RPMI7951 (cell line): Measurements from ENCODE around the gene HS6ST3. TPM values are rescaled to one million over a fixed set of nuclear protein-coding genes. Genes with fewer than 3 reads are reported as not detected.
A peak's percentile ranks its signal among the peaks of the same experiment; 100 is the strongest.

Experiments
- DNase-seq: peaks from one replicate; pipeline ENCODE4 v3.0.0-alpha.2; 2012; ENCODE audit warnings: low read depth
- total RNA-seq: library from RNA; depleted of rRNA; stranded (reverse); fragments of >200 nt; shearing (Covaris generic); gene quantifications from 2 replicates; pipeline ENCODE4 v1.2.3, GENCODE V29; 2014

The HS6ST3 gene
- total RNA-seq, 1 experiment from 2014 or later: not detected

DNA sequence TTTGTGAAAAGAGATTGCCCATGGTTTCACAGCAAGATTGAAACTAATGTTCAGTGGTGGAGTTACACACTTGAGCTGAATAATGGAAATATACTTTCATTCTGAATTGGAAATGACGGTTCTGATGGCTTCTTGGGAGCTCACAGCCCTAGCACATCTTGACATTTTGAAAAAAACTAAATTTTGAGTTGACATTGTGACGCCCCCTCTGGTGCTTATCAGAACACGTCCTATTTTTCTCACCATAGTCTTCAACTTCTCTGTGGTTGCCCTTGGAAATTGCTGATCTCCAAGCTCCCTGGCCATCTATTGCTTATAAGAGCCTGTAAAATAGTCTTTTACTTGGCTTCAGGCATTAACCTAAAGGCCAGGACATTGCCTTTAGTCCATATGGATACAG, 702.3 kb downstream of the HS6ST3 start:
- DNase-seq: no peak

DNA sequence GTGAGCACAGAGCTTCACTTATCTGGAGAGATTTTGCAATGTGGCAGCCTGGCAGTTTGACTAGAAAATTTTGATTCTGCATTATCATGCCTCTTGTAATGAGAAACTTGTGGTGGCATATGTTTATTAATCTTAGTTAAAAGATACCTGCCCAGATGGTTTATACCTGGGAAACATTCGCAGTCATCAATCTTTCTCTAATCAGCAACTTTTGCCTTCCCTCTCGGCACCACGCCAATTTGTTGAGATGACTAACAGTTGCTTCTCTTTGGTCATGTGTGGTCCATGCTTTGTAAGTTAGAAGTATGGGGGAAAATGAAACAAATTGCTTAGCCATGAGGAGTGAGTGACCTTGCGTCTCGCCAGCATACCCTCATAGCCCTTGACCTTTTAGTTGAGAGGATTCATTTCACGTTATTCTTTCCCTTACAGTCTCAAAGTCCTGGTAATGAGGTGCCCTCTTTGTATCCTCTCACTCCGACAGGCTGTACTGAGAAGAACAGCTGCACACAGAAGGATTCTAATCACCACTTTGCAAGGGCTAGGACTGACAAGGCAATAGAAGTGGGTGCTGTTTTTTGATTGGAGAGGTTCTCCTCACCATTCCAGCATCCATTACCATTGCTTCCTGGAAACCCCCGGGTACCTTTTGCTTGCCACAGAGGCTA, 703.0 kb downstream of the HS6ST3 start:
- no peak for DNase-seq

DNA sequence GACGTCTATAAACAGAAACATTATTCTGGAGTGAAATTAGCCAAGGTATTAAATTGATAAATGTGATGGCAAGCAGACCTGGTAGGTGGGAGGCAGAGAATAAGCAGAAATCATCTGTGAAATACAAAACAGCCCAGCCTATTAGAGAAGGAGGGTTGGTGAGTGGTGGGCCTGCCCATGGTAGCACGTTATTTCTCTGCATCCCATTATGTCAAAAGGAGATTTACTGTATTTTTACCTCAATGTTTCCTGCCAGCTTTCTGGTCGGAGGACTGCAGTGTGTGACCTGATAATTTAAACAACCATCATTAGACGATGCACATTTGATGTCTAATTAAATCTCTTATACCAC, 703.5 kb downstream of the HS6ST3 start:
- no peak for DNase-seq

DNA sequence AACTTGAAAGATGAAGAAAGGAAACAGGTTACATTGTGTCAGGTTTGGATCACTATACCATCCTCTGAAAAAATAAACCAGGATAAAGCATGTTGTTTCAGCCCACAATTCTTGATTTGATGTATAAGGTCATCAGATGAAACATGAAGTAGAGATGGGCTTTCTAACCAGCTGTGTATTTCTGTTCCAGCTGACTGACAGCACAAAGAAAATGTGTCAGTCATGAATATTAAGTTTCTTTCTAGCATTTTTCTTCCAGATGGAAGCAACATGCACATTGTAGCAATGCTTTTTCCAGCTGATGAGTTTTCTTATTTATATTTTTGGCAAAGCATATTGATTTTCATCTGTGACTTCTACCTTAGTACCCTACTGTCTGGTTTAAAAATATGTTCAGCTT, 704.8 kb downstream of the HS6ST3 start:
- no peak for DNase-seq

DNA sequence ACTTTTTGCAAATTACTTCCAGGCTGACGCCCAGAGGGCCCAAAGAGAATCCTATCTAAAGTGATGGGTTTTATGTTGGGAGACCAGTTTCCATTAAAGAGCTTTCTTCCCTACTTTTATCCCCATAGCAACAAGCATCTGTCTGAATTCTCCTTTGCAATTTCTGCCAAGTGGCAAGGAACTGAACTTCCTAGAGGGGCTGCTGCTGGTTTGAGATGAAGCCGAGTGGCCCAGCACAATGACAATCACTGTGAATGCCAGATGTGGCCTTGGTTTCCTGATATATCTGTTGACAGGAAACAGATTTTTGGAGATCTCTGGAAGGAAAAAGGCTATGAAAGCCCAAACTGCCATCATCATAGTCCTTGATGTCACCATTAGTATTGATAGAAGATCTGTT, 705.8 kb downstream of the HS6ST3 start:
- no peak for DNase-seq

DNA sequence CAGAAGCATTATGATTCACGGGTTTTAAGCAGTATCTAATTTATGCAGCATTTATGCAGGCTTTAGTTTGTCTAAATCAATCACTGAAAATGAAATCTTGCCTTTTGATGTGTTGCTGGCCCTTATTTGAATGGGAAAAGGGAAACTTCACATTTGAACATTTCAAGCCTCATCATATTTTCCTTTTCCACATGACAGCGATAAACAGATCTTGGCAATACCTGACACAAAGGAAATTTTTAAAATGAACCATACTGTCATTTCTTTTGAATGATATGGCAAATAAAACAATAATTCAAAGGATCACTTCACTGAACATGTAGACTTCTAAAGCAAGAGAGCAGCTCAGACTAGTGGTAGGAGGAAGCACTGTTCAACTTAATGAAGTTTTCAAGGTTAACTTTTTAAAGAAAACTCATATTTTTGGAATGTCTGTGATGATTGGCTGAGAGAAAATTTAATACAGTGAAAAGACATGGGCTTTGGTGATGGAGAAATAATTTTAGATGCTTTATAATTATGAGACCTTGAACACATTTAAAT, 706.3 kb downstream of the HS6ST3 start:
- DNase-seq: no peak

DNA sequence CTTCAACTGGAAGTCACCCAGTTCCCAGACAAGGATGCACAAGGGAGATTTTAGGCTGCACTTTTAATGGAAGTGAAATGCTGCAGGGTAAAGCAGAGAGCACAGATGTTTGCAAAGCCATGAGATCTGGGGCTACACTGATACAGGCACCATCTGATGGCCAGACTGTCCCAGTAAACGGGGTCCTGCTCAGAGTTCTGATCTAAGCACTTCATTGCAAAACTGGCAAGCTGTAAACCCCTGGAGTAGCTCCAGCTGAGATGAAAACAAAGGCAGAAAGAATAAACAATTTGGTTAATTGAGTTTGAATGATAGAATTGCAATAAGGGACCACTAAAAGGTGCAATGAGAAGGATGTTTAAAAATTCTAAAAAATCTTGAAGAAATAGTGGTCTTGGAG, 707.2 kb downstream of the HS6ST3 start:
- no peak for DNase-seq

DNA sequence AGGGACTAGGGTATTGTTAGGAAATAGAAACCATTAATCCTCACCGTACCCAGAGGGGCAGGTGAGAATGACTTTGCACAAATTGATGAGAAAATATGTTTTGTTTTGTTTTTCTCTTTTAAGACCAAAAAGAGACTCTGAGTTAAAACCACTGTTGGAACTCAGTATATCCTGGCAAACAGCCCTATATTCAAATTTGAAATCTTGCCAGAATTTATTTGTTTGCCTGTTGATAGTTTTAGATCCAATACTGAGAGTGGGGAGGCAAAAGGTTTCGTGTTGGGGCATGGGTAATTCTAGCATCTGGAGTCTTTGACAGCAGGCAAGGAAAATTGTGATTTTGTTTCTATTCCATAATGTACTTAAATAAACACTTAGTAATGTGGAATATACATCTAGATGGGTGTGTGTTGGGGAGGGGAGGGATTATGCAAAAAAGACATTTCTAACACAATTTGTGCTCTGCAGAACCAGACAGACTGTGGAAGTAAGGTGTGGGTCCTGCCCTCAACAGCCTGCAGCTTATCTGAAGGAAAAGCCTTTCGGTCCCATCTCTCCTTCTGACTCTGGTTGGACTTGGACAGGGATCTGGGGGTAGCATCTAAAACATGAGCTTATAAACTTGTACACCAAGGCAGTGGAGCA, 713.7 kb downstream of the HS6ST3 start:
- DNase-seq: no peak

DNA sequence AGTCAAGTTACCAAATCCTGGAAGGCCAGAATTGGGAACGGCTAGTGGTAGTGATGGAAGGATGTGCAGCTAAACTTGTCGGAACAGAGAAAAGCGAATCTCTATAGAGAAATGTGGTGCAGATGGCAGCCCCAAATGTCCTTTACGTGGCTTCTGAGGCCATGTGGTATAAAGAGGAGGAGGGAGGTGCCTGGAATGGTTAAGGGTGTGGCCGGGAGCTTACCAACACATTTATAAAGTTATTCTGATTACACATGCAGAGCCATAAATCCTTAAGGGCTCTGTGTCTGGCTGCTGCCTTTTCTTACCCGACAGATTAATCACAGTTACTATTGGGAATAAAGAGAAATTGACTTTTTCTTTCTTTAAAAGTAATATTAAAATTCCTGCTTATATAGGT, 714.3 kb downstream of the HS6ST3 start:
- no peak for DNase-seq

DNA sequence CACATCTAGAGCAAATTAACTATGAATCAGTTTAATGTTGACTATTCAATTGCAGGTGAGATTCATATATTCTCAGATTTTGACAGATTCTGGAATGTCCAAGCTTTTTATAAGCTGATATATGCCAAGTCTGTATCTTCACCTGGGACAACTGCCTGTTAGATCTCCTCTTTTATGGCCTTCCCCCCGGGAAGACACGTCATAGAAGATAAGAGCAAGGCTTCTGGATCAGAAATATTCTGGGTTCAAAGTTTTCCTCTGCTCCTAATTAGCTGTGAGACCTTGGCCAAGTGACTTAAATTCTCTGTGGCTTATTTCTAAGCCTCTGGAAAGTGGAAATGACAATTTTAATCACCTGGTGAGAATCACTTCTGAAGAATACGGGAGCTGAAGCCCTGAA, 716.8 kb downstream of the HS6ST3 start:
- no peak for DNase-seq

DNA sequence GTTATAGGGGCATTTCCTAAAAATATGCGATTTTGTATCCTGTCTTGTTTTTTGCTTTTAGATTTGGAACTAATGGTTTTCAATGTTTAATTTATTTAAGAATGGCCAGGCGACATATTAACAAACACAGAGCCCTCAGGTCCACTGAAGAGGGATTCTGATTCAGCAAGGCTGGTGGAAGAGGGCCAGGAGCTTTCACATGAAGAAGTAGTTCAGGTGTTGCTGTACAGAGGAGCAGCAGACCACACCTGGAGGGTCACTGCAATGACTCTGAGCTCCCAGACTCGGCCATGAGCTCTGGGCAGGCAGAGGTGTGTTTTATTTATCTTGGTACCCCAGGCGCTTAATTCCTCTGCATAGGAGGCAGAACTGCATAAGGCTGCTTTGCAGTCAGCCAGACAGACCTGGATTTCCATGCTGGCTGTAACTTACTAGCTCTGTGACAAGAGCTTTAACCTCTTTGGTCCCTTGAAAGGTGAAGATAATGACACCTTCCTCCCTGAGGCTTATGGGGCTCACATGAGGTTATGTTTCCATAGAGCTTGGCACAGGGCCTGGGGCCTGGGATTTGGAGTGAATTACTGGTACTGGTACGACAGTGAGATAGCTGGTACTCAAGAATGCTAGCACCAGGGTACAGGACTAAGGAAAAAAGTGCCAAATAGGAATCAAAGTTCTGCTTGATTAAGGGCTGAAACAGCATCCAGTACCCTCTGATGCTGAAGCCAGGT, 719.6 kb downstream of the HS6ST3 start:
- DNase-seq: no peak

DNA sequence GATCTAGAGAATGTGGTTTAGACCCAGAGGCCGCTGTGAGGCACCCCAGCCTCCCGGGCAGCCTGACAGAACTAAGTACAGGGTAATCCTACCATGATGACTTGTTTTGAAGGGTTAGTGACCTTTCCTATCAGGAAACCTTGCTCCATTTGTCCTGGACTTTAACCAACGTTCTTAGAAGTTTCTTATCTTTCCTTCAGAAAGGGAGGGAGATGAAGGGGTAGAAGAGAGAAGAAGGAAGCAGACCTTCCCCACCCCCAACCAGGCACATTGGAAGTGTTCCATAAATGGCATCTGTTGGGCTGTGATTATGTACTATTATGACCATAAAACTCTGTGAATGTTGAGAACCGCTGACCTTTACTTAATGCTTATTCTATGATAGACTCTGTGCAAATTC, 720.2 kb downstream of the HS6ST3 start:
- DNase-seq: no peak

DNA sequence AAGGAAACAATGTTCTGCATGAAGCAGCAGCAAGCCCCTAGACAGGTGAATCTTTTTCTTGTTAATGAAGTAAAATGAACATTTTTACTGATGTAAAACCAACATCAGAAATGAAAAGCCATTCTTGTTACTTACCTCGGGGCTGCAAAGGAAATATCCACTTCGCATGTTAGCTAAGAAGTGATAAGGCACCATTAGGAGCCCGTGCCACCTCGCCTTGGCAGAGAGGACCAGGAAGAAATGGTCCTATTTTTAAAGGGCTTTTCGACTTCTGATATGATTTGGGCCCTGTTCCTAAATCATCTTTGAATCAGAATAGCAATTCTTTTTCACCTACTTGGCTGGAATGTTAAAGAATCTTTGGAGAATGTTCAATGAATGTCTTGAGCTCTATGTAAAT, 721.1 kb downstream of the HS6ST3 start:
- DNase-seq: no peak

DNA sequence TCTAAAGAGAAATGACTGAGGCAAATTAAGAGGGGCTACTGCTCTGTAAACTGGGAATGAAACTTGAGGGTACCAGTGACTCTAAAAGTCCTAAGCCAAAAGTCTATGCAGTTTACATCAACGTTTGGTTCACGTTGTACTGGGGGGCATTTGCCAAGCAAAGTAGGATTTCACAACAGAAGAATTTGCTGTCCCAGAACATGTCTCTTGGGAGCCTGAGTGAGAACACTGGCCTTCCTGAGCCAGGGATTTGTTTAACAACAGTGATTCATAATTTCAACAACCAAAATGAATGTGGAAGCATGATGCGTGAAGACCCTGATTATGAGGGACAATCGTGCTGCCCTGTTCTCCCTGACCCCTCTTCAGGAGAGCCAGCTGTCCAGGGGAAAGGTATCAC, 726.4 kb downstream of the HS6ST3 start:
- DNase-seq: no peak

DNA sequence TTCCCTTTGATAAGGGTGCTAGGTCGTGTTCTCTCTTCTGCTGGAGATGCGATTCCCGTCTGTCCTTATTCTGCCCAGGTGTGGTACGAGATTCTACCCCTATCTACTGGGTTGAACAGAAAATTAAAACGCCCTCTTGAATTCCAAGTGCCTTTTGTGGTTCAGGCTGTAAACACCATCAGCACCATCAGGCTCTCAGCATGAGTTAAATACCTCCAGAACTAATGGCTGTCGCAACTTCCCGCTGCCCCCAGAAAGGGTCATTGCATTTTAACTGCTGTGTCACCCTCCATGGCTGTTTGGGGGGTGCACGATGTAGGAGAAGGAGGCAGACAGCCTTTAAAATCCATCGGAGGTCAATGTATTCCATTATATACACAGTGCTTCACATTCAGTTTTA, 727.0 kb downstream of the HS6ST3 start:
- no peak for DNase-seq

DNA sequence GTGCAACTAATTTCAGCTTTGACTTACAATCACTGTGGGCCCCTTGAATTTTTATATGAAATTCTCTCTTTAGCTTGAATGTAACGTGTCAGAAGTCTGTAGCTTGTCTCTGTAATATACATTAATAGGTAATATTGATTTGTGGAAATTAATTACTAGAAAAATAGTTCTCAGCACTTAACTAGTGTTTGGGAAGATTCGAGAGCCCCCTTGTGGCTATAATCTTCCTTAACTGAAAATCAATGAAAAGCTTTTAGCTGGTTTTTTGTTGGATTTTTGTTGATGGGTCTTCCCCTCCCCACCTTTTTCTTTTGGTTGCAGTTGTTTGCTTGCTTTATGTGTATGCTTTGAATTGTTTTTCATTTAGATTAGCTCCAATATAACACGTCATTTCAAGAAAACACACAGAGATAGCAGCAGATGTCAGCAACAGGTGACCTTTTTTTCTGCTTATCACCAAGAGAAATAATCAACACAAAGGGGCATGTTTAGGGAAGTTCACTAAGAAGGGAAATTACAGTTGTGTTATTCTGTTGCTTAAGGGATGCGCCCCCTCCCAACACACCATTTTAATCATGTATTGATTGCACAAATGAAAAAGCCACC, 727.5 kb downstream of the HS6ST3 start:
- peak; percentile 2 for DNase-seq

DNA sequence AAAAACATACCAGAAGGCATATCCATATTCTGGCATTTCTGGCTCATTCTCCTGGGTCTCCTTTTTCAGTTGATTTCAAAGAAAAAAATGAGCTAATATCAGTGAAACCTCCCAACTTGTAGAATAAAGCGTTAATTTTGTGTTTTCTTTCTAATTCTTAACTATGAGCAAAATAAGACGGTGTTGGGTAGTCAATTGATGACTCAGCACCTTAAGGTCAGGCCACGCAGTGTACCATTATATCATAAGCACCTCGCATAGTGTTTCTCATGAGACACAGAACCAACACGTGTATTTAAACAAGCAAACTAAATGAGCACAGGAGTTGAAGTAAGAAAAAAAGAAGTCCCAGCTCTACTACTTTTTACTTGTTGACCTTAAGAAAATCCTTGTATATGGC, 729.5 kb downstream of the HS6ST3 start:
- DNase-seq: no peak

DNA sequence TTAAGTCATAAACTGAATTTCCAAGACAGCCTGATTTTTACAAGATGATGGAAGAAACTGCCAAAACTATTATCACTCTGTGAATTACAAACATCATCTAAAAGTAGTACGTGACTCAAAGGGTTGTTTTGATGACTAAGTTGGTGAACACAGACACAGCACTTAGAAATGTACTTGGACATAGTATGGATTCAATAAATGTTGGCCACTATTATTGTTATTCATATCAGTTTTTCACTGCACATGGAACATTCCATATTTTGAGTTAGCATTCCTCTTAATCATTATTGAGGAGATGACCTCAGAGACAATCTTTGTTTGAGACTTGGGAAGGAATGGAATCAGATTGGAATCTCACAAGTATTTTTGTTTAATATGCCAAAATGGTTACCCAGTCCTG, 731.5 kb downstream of the HS6ST3 start:
- DNase-seq: no peak

DNA sequence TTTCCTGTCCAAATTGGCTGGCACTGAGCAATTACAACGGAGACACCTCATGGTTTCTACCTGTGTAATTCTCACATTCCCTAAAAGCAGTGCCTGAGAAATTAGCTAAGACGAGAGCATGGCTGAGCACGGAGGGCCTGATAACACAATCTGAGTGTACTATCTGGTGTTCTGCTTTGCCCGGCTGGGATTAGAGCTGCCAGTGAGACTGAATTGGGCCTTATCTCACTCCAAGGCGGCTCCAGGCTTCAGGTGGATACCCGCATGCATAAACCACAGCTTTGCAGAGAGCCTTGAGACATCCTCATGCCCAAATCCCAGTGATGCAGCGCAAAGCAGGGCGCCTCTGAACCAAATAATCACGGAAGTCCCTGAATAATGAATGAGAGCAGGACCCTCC, 732.1 kb downstream of the HS6ST3 start:
- no peak for DNase-seq

DNA sequence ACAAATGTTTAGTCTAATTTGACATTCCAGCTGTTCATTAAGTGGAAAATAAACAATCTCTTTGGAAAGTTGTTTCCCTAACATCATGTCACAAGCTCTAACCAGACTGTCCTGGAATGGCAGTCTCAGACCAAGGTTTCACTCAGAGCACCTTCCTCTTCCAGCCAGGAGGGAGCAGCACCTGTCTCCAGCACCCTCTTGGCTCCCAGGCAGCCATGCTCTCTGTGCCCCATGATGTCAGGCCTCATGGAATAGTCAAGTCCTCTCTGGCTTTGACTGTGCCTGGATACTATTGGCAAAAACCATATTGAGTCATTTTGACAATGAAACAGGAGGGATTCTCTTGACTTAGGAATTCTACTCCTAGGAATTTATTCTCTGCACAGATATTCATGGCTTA, 733.0 kb downstream of the HS6ST3 start:
- peak; percentile 23 for DNase-seq

DNA sequence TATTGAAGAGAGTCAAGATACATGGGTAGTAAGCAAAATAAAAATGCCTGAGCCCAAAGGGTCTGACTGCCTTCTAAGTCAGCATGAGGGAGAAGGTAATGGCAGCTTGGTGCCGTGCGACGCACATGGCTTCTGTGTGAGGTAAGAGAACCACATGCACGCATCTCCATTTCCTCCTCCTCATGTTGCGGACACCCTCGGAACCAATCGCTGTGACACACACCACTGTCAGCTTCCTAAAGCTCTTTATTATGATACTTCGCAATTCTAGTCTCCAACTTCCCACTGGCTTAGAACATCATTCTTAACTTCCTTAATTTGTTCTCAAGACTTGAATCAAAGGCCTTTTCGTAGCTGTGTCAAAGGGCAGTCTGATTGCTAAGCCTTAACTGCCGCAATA, 734.2 kb downstream of the HS6ST3 start:
- no peak for DNase-seq

DNA sequence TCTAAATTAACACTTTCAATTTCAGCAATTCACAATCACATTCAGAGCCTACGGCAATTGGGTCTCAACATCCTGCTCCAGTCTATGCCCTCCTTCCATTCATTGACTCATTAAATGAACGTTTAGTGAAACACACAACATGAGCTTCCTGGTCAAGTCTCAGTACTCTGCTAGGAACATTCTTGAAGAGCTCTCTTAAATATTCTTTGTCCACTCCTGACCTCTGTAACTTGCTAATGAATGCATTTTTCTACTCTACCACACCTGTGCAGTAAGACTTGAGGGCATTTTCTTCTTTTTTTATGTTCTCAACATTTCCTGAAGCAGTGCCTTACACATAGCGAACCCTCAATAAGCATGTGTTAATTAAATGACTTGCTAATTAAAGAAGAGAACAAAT, 735.7 kb downstream of the HS6ST3 start:
- no peak for DNase-seq

DNA sequence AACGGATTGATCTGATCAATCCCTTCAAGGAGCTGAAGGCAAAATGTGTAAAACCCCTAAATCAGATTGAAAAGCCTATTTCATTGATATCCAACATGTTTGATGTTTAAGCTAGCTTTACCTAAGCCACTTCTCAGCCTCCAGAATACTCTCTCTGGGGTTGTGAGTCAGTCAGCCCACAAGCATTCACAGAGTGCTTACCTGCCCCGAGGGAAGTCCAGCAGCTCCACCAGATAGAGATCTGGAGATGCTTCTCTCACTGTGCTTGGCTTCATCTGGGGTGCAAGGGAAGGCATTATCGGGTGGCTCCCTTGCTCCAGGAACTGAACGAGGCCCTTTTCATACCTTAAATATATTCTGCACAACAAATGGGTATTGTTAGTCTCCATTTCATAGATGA, 744.7 kb downstream of the HS6ST3 start:
- DNase-seq: no peak
